CD4-positive, alpha-beta memory T cell (primary cell): Measurements from ENCODE around the gene PLAAT3. TPM values are rescaled to one million over a fixed set of nuclear protein-coding genes. Genes with fewer than 3 reads are reported as not detected.
A peak's percentile ranks its signal among the peaks of the same experiment; 100 is the strongest.
"Not testable (repeated sequence)": the region's sequence is repeated elsewhere in the genome, so short reads cannot be mapped to it uniquely, and the experiment has no call there.

ENCODE experiments used
- CTCF ChIA-PET: fragments of 350-600 bp; sonication (Branson Sonifier 250); formaldehyde crosslinking; loops from one replicate; lab custom pipeline; 2021; ENCODE audit warnings: inconsistent platforms; ENCODE audit not compliant: partially characterized antibody; lab: Charles Lee
- POLR2A ChIA-PET: fragments of 350-600 bp; sonication (Branson Sonifier 250); formaldehyde crosslinking; loops from one replicate; lab custom pipeline; 2021; ENCODE audit not compliant: partially characterized antibody; lab: Charles Lee
- DNase-seq, 5 donors: peaks; one replicate each; pipeline versions ENCODE4 v3.0.0 to v3.0.0-alpha.2; 2020 to 2022; ENCODE audit warnings: mixed read lengths in 1 of 5
- H3K27ac ChIP-seq: one replicate; pipeline ENCODE4 v1.7.0; 2013; ENCODE audit warnings: low read depth, low read length
- H3K27me3 ChIP-seq: 2 replicates; pipeline ENCODE4 v1.7.0; 2013; ENCODE audit warnings: mild to moderate bottlenecking, low read length, moderate library complexity; ENCODE audit not compliant: insufficient read depth
- H3K36me3 ChIP-seq: 2 replicates; pipeline ENCODE4 v1.7.0; 2013; ENCODE audit warnings: mild to moderate bottlenecking, low read length, moderate library complexity; ENCODE audit not compliant: insufficient read depth
- H3K4me1 ChIP-seq: 2 replicates; pipeline ENCODE4 v1.7.0; 2013; ENCODE audit warnings: mild to moderate bottlenecking, low read length, moderate library complexity; ENCODE audit not compliant: insufficient read depth
- H3K4me3 ChIP-seq, 2 donors: one replicate each; pipeline ENCODE4 v1.7.0; 2013; ENCODE audit warnings: low read length in 2 of 2, mild to moderate bottlenecking in 1 of 2
- H3K9me3 ChIP-seq, 2 donors: one replicate each; pipeline ENCODE4 v1.7.0; 2013; ENCODE audit warnings: low read length in 2 of 2, control low read depth in 1 of 2; ENCODE audit not compliant: control insufficient read depth in 1 of 2
- H3K27ac Mint-ChIP-seq, 7 donors: one replicate each; pipeline ENCODE4 v1.8.0; 2020 to 2021; ENCODE audit warnings: mixed read lengths in 7 of 7, mild to moderate bottlenecking in 6 of 7, inconsistent platforms in 3 of 7, moderate library complexity in 3 of 7
- H3K27me3 Mint-ChIP-seq, 2 donors: one replicate each; pipeline ENCODE4 v1.8.0; 2020 to 2021; ENCODE audit warnings: mixed read lengths in 2 of 2
- H3K36me3 Mint-ChIP-seq, 2 donors: one replicate each; pipeline ENCODE4 v1.8.0; 2020 to 2021; ENCODE audit warnings: mixed read lengths in 2 of 2, inconsistent platforms in 1 of 2, mild to moderate bottlenecking in 1 of 2
- H3K4me1 Mint-ChIP-seq, 4 donors: one replicate each; pipeline ENCODE4 v1.8.0; 2020 to 2021; ENCODE audit warnings: mixed read lengths in 4 of 4, mild to moderate bottlenecking in 1 of 4
- H3K4me3 Mint-ChIP-seq, 8 donors: one replicate each; pipeline ENCODE4 v1.8.0; 2020 to 2021; ENCODE audit warnings: mixed read lengths in 8 of 8, mild to moderate bottlenecking in 7 of 8, moderate library complexity in 6 of 8, inconsistent platforms in 3 of 8
- H3K9me3 Mint-ChIP-seq, 8 donors: one replicate each; pipeline ENCODE4 v1.8.0; 2020 to 2021; ENCODE audit warnings: mixed read lengths in 8 of 8, mild to moderate bottlenecking in 5 of 8, inconsistent platforms in 3 of 8, moderate library complexity in 1 of 8
- intact Hi-C: fragments of 100-400 bp; cut with micrococcal nuclease; formaldehyde crosslinking; loops from one replicate; pipeline ENCODE4 v1.15.1; 2023
- polyA plus RNA-seq, 2 donors: library from polyadenylated mRNA; unstranded; fragments of 300-500 nt; fragmentation: Illumina TruSeq; gene quantifications; one replicate each; pipeline ENCODE4 v1.2.3, GENCODE V29; 2021
- total RNA-seq, 2 experiments: library from RNA; stranded (reverse); gene quantifications; one replicate each; pipeline ENCODE4 v1.2.3, GENCODE V29; 2021

PLAAT3 gene
- total and polyA plus RNA-seq, 4 experiments from 2014 or later: 3.6 to 9.2 (median 6.1) TPM

DNA sequence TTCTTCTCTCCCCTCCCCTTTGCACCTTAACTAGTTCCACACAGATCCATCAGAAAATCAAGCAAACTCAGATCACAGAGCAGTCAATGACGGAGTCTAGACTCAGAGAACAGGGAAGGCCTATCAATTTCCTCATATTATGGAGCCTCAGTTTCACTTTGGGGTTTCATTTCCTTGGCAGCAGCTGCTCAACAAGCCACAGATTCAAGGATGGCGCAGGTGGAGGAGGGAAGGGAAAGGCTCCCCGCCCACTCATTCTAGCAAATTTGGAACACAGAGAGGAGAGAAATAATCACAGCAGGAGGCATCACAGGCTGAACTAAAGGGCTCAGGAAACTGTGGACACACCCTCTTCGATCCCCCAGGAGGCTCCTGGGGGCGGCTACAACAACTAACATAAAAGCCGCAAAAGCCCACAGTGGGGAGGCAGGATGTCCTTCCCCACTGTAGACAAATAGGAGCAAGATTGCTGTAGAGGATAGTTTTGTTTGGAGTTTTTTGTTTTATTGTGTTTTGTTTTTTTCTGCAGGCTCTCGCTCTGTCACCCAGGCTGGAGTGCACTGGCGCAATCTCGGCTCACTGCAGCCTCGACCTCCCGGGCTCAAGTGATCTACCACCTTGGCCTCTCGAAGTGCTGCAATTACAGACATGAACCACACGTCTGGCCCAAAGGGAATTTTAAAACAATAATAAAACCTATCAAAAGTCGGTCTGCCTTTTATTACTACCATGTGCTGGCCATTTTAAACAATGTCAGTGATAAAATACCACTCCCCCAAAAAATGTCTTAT is 3.4 kb downstream of the PLAAT3 start:
- peak overlapping the region in 4 of 7 donors; percentile 14 to 63 (median 38) for H3K27ac Mint-ChIP-seq

DNA sequence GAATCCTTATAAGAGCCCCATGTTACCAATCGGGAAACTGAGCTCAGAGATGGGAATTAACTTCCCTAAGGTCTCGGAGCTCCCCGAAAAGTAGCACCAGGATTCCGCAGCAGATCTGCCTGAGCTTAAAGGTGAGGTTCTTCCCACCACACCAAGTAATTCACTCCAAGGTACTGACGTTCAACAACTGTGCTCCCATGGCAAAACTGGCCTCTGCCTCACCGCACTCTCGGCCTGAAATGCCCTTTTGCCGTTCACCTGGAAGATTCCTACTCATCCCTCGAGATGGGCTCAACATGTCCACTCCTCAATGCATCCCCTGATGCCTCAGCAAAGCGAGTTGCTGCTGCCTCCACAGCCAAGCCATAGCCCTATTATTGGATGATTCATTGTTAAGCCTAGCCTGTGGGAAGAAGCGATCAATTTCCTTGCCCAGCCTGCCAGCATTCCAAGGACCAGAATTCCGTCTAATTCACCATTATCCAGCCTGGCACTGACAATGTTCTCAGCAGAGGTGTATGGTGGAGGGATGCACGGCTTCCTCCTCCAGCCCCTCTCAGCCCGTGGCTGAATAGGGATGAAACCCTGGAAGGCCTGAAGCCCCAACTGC is 4.2 kb downstream of the PLAAT3 start:
- H3K4me1 Mint-ChIP-seq: peaks cover 9 to 38% (median 25%) of the 10 kb centered on the region in 4 donors
- Histone ChIP-seq H3K36me3 (no peaks in the 10 kb centered on the region), H3K9me3 (no peaks in the 10 kb centered on the region), H3K27ac (no peak overlapping the region), H3K4me1 (no peaks in the 10 kb centered on the region), H3K27me3 (no peaks in the 10 kb centered on the region), H3K4me3 (no peak overlapping the region)
- no peaks in the 10 kb centered on the region for H3K27me3 Mint-ChIP-seq
- no peak overlapping the region for H3K4me3 Mint-ChIP-seq
- no peaks in the 10 kb centered on the region for H3K36me3 Mint-ChIP-seq
- intact Hi-C loops: loop anchor here (5.0 kb wide), 2 partner anchors 38 to 73 kb away; partner anchors contain the start of gene PLAAT4
- CTCF ChIA-PET: no interaction called here
- H3K27ac Mint-ChIP-seq: peak overlapping the region in 3 of 7 donors; percentile 14 to 63 (median 28)
- POLR2A ChIA-PET: no interaction called here
- H3K9me3 Mint-ChIP-seq: no peaks in the 10 kb centered on the region
- DNase-seq: no peak

More for the DNA sequence above, 3.4 kb downstream of the PLAAT3 start:
- no peak for DNase-seq
- no peaks in the 10 kb centered on the region for H3K36me3 Mint-ChIP-seq
- ChIA-PET POLR2A (no interaction called here), CTCF (no interaction called here)
- Histone ChIP-seq H3K27me3 (no peaks in the 10 kb centered on the region), H3K27ac (no peak overlapping the region), H3K4me3 (no peak overlapping the region), H3K9me3 (no peaks in the 10 kb centered on the region), H3K4me1 (no peaks in the 10 kb centered on the region), H3K36me3 (no peaks in the 10 kb centered on the region)
- H3K4me1 Mint-ChIP-seq: peaks cover 9 to 38% (median 25%) of the 10 kb centered on the region in 4 donors
- H3K27me3 Mint-ChIP-seq: no peaks in the 10 kb centered on the region
- no peaks in the 10 kb centered on the region for H3K9me3 Mint-ChIP-seq
- intact Hi-C loops: loop anchor here (5.0 kb wide), 2 partner anchors 38 to 73 kb away; partner anchors contain the start of gene PLAAT4
- H3K4me3 Mint-ChIP-seq: peak overlapping the region in 1 of 8 donors; percentile 69

DNA sequence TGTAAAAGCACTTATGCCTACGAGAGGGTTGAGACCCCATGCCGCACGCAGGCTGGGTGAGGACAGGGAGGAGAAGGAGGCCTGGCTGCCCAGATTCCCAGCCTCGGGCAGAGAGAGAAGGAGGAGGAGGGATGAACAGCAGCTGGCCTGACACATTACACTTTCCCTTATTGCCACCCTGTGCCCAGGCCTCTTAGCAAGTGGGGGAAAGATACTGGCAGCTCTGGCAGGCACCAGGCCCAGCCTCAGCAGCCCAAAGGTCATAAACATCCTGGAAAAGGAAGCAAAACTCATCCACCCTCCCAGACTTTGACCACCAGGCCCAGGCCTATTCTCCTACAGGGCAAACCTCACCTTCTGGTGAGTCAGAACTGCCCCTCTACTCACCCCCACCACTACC is 4.7 kb downstream of the PLAAT3 start:
- Histone ChIP-seq H3K4me1 (no peaks in the 10 kb centered on the region), H3K27me3 (no peaks in the 10 kb centered on the region), H3K9me3 (no peaks in the 10 kb centered on the region), H3K27ac (no peak overlapping the region), H3K36me3 (no peaks in the 10 kb centered on the region), H3K4me3 (no peak overlapping the region)
- POLR2A ChIA-PET: no interaction called here
- no peaks in the 10 kb centered on the region for H3K36me3 Mint-ChIP-seq
- H3K9me3 Mint-ChIP-seq: no peaks in the 10 kb centered on the region
- H3K27ac Mint-ChIP-seq: peak overlapping the region in 2 of 7 donors; percentile 79 to 87
- CTCF ChIA-PET: no interaction called here
- intact Hi-C loops: no loop called here
- H3K4me3 Mint-ChIP-seq: no peak overlapping the region
- no peaks in the 10 kb centered on the region for H3K27me3 Mint-ChIP-seq
- peaks cover 9 to 38% (median 25%) of the 10 kb centered on the region in 4 donors for H3K4me1 Mint-ChIP-seq
- no peak for DNase-seq

DNA sequence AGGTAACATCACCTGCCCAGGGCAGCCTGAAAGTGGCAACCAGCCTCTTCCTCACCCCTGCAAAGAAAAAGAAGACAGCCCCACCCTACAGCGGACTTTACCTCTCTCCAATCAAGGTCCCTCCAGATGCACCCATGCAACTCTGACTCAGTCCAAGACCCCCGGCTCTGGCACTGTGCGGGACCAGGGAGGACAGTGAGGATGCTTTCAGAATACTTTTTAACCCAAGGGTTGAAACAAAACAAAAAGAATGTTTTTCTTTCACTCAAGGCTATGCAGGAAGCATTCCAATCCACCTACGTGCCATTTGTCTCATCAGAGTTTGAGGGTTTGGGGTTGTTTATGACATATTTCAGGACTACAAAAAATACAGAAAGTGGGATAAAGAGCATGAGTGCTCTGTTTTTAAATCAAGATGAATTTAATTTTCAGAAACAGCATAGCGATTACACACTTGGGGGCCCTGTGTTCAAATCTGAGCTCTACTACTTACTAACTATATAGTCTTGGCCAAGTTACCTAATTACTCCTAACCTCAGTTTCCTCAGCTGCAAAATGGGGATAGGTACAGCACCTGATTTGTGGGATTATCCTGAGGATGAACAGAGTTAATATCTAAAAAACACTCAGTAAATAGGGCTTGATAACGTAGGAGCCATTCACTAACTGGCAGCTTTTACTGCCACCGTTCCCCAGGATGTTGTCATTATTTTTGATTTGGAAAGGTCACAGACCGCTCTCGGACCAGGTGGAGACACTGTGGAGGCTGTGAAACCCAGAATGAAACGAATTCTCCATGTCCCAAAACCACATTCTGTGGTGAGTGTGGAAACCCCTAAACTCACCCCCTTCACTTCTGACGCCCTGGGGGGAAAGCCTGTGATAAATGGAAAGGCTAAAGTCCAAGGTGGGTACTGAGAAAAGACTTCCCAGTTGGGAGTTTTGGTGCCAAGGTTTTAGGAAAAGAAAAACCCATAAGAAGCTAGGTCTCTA is 5.6 kb downstream of the PLAAT3 start:
- CTCF ChIA-PET: no interaction called here
- H3K27ac Mint-ChIP-seq: peak overlapping the region in 4 of 7 donors; percentile 7 to 53 (median 44)

DNA sequence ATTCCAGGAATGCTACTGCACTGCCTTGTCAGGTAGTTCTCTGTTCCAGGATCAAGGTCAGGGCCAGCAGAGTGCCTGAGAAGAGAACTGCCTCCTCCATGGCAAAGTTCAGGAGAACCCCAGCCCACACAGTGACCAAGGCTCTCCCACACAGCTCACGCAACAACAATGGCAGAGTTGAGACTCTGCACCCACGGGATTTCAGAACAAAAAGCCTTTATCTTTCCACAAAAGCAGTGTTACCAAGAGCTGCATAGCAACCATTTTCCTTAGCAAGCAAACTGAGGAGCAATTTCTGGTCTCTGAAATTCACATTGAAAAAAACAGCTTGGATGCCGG is 11.1 kb downstream of the PLAAT3 start:
- Mint-ChIP-seq H3K9me3 (no peaks in the 10 kb centered on the region), H3K4me1 (peaks cover 0 to 6% (median 4%) of the 10 kb centered on the region in 4 donors), H3K36me3 (no peaks in the 10 kb centered on the region), H3K27me3 (no peaks in the 10 kb centered on the region), H3K27ac (no peak overlapping the region), H3K4me3 (no peak overlapping the region)
- no peak overlapping the region for H3K27ac ChIP-seq
- no peak for DNase-seq
- H3K27me3 ChIP-seq: no peaks in the 10 kb centered on the region
- no peaks in the 10 kb centered on the region for H3K4me1 ChIP-seq
- intact Hi-C loops: no loop called here
- no peak overlapping the region for H3K4me3 ChIP-seq
- H3K36me3 ChIP-seq: no peaks in the 10 kb centered on the region
- POLR2A ChIA-PET: interaction anchor here (0.5 to 1.6 kb wide), 3 partner anchors 10 to 49 kb away, joined by 3 to 4 read pairs (median 3); no protein-coding TSS in a partner anchor
- CTCF ChIA-PET: interaction anchor here (1.5 kb wide), 1 partner anchor 122 kb away, joined by 3 read pairs; no protein-coding TSS in a partner anchor
- no peaks in the 10 kb centered on the region for H3K9me3 ChIP-seq

More for the DNA sequence above, 5.6 kb downstream of the PLAAT3 start:
- no peaks in the 10 kb centered on the region for H3K27me3 ChIP-seq
- no peaks in the 10 kb centered on the region for H3K9me3 ChIP-seq
- H3K4me1 Mint-ChIP-seq: peaks cover 9 to 38% (median 23%) of the 10 kb centered on the region in 4 donors
- POLR2A ChIA-PET: no interaction called here
- H3K9me3 Mint-ChIP-seq: no peaks in the 10 kb centered on the region
- no peak overlapping the region for H3K27ac ChIP-seq
- intact Hi-C loops: no loop called here
- H3K36me3 Mint-ChIP-seq: no peaks in the 10 kb centered on the region
- H3K4me1 ChIP-seq: no peaks in the 10 kb centered on the region
- DNase-seq: no peak
- no peaks in the 10 kb centered on the region for H3K36me3 ChIP-seq
- H3K27me3 Mint-ChIP-seq: no peaks in the 10 kb centered on the region
- H3K4me3 Mint-ChIP-seq: no peak overlapping the region
- no peak overlapping the region for H3K4me3 ChIP-seq

DNA sequence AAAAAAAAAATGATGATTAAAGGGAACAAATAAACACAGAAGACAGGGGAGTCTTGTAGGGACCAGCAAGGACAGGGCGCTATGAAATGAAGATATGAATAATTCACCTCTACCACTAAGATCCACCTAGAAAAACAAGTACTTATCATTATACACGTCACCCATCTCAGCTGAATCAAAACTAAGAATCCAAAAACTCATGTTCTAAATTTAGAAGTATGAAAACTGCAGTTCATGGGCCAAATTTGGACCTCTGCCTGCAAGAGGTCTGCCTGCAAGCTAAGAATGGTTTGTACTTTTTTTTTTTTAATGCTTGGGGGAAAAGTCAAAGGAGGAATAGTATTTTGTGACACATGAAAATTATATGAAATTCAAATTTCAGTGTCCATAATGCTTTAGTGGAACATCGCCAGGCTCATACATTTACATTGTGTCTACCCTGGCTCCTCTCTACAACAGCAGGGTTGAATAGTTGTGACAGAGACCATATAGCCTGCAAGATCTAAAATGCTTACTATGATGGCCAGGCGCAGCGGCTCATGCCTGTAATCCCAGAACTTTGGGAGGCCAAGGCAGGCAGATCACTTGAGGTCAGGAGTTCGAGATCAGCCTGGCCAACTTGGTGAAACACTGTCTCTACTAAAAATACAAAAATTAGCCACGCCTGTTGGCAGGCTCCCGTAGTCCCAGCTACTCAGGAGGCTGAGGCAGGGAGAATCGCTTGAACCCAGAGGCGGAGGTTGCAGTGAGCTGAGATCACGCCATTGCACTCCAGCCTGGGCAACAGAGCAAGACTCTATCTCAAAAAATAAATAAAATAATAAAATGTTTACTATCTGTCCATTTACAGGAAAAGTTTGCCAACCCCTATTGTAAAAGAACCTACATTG is 11.7 kb downstream of the PLAAT3 start:
- DNase-seq, H3K9me3 Mint-ChIP-seq, H3K9me3 ChIP-seq, H3K27me3 Mint-ChIP-seq, H3K27me3 ChIP-seq, H3K4me3 Mint-ChIP-seq, H3K4me1 Mint-ChIP-seq, H3K36me3 Mint-ChIP-seq, H3K27ac Mint-ChIP-seq, H3K36me3 ChIP-seq, H3K4me1 ChIP-seq, H3K27ac ChIP-seq, intact Hi-C loops, H3K4me3 ChIP-seq: not testable (repeated sequence)
- ChIA-PET CTCF (interaction anchor here (0.6 to 1.5 kb wide), 2 partner anchors 14 to 122 kb away, joined by 3 read pairs; no protein-coding TSS in a partner anchor), POLR2A (interaction anchor here (0.5 to 1.6 kb wide), 3 partner anchors 10 to 49 kb away, joined by 3 to 4 read pairs (median 3); no protein-coding TSS in a partner anchor)
